Measurements from ENCODE around the gene FZD7. TPM values are rescaled to one million over a fixed set of nuclear protein-coding genes. Genes with fewer than 3 reads are reported as not detected.

FZD7 gene
- total and polyA plus RNA-seq, 2 of the 8 experiments (the other 6 are each of a cell fraction or from before 2014, with no cell fraction given), result 176 to 246 TPM

DNA sequence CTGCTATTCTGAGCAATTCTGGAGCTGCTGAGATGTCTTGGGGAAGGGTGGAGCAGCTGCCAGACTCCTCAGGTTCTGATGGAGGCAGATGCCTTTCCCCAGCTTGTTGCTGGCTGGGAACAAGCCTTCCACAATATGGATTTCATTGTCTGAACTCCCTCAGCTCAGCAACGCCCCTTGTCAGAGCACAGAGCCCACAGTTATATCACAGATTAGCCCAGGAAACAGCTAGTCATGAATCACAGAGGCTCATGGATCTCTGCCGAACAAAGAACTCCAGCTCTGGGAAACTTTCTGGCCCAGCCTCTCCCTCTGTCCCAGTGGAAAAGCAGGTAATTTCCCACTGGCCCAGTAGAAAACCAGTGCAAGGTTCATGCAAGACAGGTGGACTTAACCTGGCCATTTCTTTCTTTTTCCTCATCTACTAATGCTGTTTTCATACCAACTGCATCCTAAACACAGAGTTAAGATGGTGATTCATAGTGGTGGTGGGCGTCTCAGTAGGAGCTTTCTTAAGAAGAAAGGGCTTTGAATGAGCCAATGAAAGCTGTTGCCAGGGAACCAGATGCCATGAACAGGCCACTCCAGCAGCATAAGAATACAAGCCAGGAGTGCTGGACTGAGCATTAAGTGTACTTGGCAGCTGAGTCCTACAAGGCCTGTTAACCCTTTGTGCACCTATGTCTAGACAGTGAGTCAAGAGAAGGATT, 30.7 kb downstream of the FZD7 start:
- 51% methylated on average over 3 of the region's 3 CpGs; no CpG with 5 or more reads in 1 of the 2 experiments for WGBS, 2 experiments (ENCODE audit: extremely low coverage in 1 of 2, insufficient coverage in 1 of 2, insufficient read length in 1 of 2, insufficient replicate concordance in 2 of 2, low coverage in 1 of 2, low lambda C conversion rate in 2 of 2, missing lambda C conversion rate in 1 of 2)
- DNase-seq (ENCODE audit: low read depth in 1 of 2, low spot score in 2 of 2), result no peak

More for the DNA sequence above, 30.7 kb downstream of the FZD7 start:
- no peaks in the 10 kb centered on the region for H3K23me2 ChIP-seq (ENCODE audit: low read depth, low read length)
- ChIA-PET CTCF (ENCODE audit: partially characterized antibody) (interaction anchor here (0.8 to 2.7 kb wide), 12 partner anchors 8 to 236 kb away, joined by 3 to 10 read pairs (median 4); partner anchors contain the start of gene KIAA2012), POLR2A (ENCODE audit: partially characterized antibody) (interaction anchor here (0.6 to 1.3 kb wide), 4 partner anchors 12 to 107 kb away, joined by 3 to 5 read pairs (median 3); no protein-coding TSS in a partner anchor)
- peak overlapping the region; percentile 54; the same call in 1 of the 2 replicates for H2BK5ac ChIP-seq (ENCODE audit: low read depth, low read length)
- H3K9ac ChIP-seq (replicated peaks in 1 of 4; ENCODE audit: extremely low read depth in 1 of 4, low read depth in 3 of 4, low read length in 3 of 4), result no peak overlapping the region; a peak in 1 of 7 replicates
- H2BK12ac ChIP-seq (ENCODE audit: low read depth, low read length), result peak overlapping the region; percentile 32; the same call in 1 of the 2 replicates
- H3K79me1 ChIP-seq (ENCODE audit: low read depth, low read length), result no peaks in the 10 kb centered on the region
- no peaks in the 10 kb centered on the region for H4K20me1 ChIP-seq (replicated peaks in 1 of 2; ENCODE audit: control insufficient read depth in 1 of 2, insufficient read depth in 2 of 2, low read length in 2 of 2)
- no peaks in the 10 kb centered on the region for H3K27me3 ChIP-seq (replicated peaks in 1 of 4; ENCODE audit: control insufficient read depth in 3 of 4, extremely low read depth in 1 of 4, insufficient read depth in 3 of 4, low read length in 3 of 4)
- H2BK120ac ChIP-seq (replicated peaks; ENCODE audit: low read depth, low read length), result no peak overlapping the region
- H4K8ac ChIP-seq (ENCODE audit: extremely low read depth, insufficient read depth, low read length), result peak overlapping the region; percentile 84; the same call in 1 of the 2 replicates
- H3K36me3 ChIP-seq (ENCODE audit: control insufficient read depth in 2 of 4, insufficient read depth in 4 of 4, low read length in 3 of 4), result no peaks in the 10 kb centered on the region
- H4K5ac ChIP-seq (ENCODE audit: insufficient read length, low read depth, low read length), result peak overlapping the region; percentile 47
- FAIRE-seq, result peak; percentile 81
- H3K23ac ChIP-seq (ENCODE audit: insufficient read length), result no peak overlapping the region
- 0 out of 2 replicates have a peak overlapping the region, but pooled peaks have one; percentile 15 for H3K18ac ChIP-seq (ENCODE audit: extremely low read depth, low read length)
- H2AK5ac ChIP-seq (ENCODE audit: low read depth, low read length), result no peak overlapping the region
- H3K4me2 ChIP-seq (ENCODE audit: insufficient read depth in 1 of 2, low read depth in 2 of 2, low read length in 2 of 2), result peak overlapping the region; percentile 40 to 64
- H3K4ac ChIP-seq (replicated peaks; ENCODE audit: insufficient read length, low read depth, low read length), result no peak overlapping the region
- H2BK20ac ChIP-seq (ENCODE audit: low read length), result no peak overlapping the region
- H3K9me3 ChIP-seq (ENCODE audit: insufficient read depth in 2 of 2, low read depth in 1 of 2, low read length in 1 of 2), result no peaks in the 10 kb centered on the region
- TF ChIP-seq TAF1 (IDR thresholded peaks at IDR 0.05; ENCODE audit: low read depth, low read length), result 0 out of 2 replicates have a peak, but pooled peaks have one; percentile 14
- TF ChIP-seq EGR1 (IDR thresholded peaks at IDR 0.05; ENCODE audit: borderline replicate concordance, low read depth, low read length), result 0 out of 2 replicates have a peak, but pooled peaks have one; percentile 37
- TF ChIP-seq ASH2L (IDR thresholded peaks at IDR 0.05; ENCODE audit: low read length), result peak; percentile 31
- no peak for TF ChIP-seq GTF2F1 (IDR thresholded peaks at IDR 0.05; ENCODE audit: borderline replicate concordance, low read depth, low read length)
- peak overlapping the region; percentile 72 for H2AFZ ChIP-seq (ENCODE audit: low read length)
- peak overlapping the region; percentile 54 for H4K91ac ChIP-seq (replicated peaks; ENCODE audit: insufficient read length, low read length)
- H3K4me1 ChIP-seq (replicated peaks in 1 of 4; ENCODE audit: control insufficient read depth in 3 of 4, insufficient read depth in 4 of 4, low read length in 3 of 4), result peaks cover 0 to 18% (median 14%) of the 10 kb centered on the region in 4 experiments; a peak in 3 of 7 replicates
- H3K27ac ChIP-seq (ENCODE audit: low read depth, low read length), result peak overlapping the region; percentile 41
- no peaks in the 10 kb centered on the region for H3K79me2 ChIP-seq (ENCODE audit: control insufficient read depth in 1 of 2, insufficient read depth in 2 of 2, low read length in 2 of 2)
- H2BK15ac ChIP-seq (ENCODE audit: low read length), result no peak overlapping the region
- no peak overlapping the region for H3K14ac ChIP-seq (ENCODE audit: insufficient read length)
- H3K4me3 ChIP-seq (ENCODE audit: extremely low read depth in 1 of 4, insufficient read depth in 2 of 4, low read depth in 3 of 4, low read length in 4 of 4), result peak overlapping the region in 1 of 4 experiments; percentile 7; a peak in 1 of 8 replicates
- H3K56ac ChIP-seq (replicated peaks; ENCODE audit: insufficient read length, low read depth, low read length), result no peak overlapping the region

Measured in H1 (cell line).